Measurements from ENCODE around the gene NSD1. TPM values are rescaled to one million over a fixed set of nuclear protein-coding genes. Genes with fewer than 3 reads are reported as not detected.

The NSD1 gene
- total RNA-seq, 1 experiment from 2014 or later, result 58.8 TPM

GRCh38 chr5:177093082-177093712, 40.4 kb upstream of the NSD1 start:
- no peak overlapping the region for H3K4me3 ChIP-seq (replicated peaks in 1 of 2; ENCODE audit: low read depth in 1 of 2, low read length in 2 of 2)
- no peak overlapping the region for H2AFZ ChIP-seq (ENCODE audit: low read depth, low read length, poor library complexity, severe bottlenecking)
- RAD21 ChIA-PET (ENCODE audit: low non-redundant PET in 1 of 2, low total read pairs in 2 of 2, uncharacterized antibody in 2 of 2, unreplicated experiment in 2 of 2), result no interaction called here
- BruUV-seq (replicated peaks), result no TSS peak
- CTCF ChIA-PET, result no interaction called here
- TF ChIP-seq RAD21 (IDR thresholded peaks at IDR 0.05; ENCODE audit: low read depth) (no peak), CEBPB (IDR thresholded peaks at IDR 0.05; ENCODE audit: low read depth) (no peak)
- no peak overlapping the region for H3K9ac ChIP-seq (ENCODE audit: low read length)
- no peak overlapping the region for H3K4me2 ChIP-seq (ENCODE audit: low read length)
- no peaks in the 10 kb centered on the region for H3K9me3 ChIP-seq (ENCODE audit: control insufficient read depth in 1 of 2, insufficient read depth in 1 of 2, low read depth in 1 of 2, low read length in 2 of 2)
- no peak for DNase-seq (ENCODE audit: low read depth, low spot score)
- H3K27me3 ChIP-seq (ENCODE audit: insufficient read depth, low read length), result no peaks in the 10 kb centered on the region
- H4K20me1 ChIP-seq (ENCODE audit: insufficient read depth), result no peaks in the 10 kb centered on the region
- ATAC-seq, result no peak
- POLR2A ChIA-PET, result no interaction called here
- no peaks in the 10 kb centered on the region for H3K9me2 ChIP-seq (ENCODE audit: insufficient read depth)
- H3K36me3 ChIP-seq (ENCODE audit: control insufficient read depth in 1 of 2, insufficient read depth in 2 of 2, low read length in 2 of 2), result peaks cover 5 to 12% of the 10 kb centered on the region in 2 experiments; a peak in 2 of 4 replicates
- H3K4me1 ChIP-seq (ENCODE audit: control insufficient read depth in 1 of 2, insufficient read depth in 2 of 2, low read length in 2 of 2), result no peaks in the 10 kb centered on the region; a peak in 1 of 4 replicates
- H3K79me2 ChIP-seq (ENCODE audit: insufficient read depth, low read length), result peaks cover 13% of the 10 kb centered on the region
- H3K27ac ChIP-seq (ENCODE audit: low read depth, low read length), result no peak overlapping the region
- intact Hi-C loops (cut with micrococcal nuclease), result no loop called here

- H4K20me1 ChIP-seq (ENCODE audit: insufficient read depth), result no peaks in the 10 kb centered on the region
- H3K9me3 ChIP-seq (ENCODE audit: control insufficient read depth in 1 of 2, insufficient read depth in 1 of 2, low read depth in 1 of 2, low read length in 2 of 2), result no peaks in the 10 kb centered on the region
- peaks cover 8% of the 10 kb centered on the region; the same call in 1 of the 2 replicates for H3K79me2 ChIP-seq (ENCODE audit: insufficient read depth, low read length)
- ChIA-PET POLR2A (no interaction called here), CTCF (interaction anchor here (0.6 kb wide), 1 partner anchor 53 kb away, joined by 3 read pairs; no protein-coding TSS in a partner anchor), RAD21 (ENCODE audit: low non-redundant PET in 1 of 2, low total read pairs in 2 of 2, uncharacterized antibody in 2 of 2, unreplicated experiment in 2 of 2) (no interaction called here)
- H3K27ac ChIP-seq (ENCODE audit: low read depth, low read length), result no peak overlapping the region
- H3K4me2 ChIP-seq (ENCODE audit: low read length), result no peak overlapping the region
- H3K4me1 ChIP-seq (ENCODE audit: control insufficient read depth in 1 of 2, insufficient read depth in 2 of 2, low read length in 2 of 2), result no peaks in the 10 kb centered on the region
- H3K9me2 ChIP-seq (ENCODE audit: insufficient read depth), result no peaks in the 10 kb centered on the region
- no TSS peak for BruUV-seq (replicated peaks)
- ATAC-seq, result no peak
- no peak overlapping the region for H3K4me3 ChIP-seq (replicated peaks in 1 of 2; ENCODE audit: low read depth in 1 of 2, low read length in 2 of 2)
- intact Hi-C loops (cut with micrococcal nuclease), result no loop called here
- no peaks in the 10 kb centered on the region for H3K27me3 ChIP-seq (ENCODE audit: insufficient read depth, low read length)
- no peak for DNase-seq (ENCODE audit: low read depth, low spot score)
- H3K9ac ChIP-seq (ENCODE audit: low read length), result no peak overlapping the region
- H3K36me3 ChIP-seq (ENCODE audit: control insufficient read depth in 1 of 2, insufficient read depth in 2 of 2, low read length in 2 of 2), result peaks cover 5 to 12% of the 10 kb centered on the region in 2 experiments; a peak in 2 of 4 replicates
- no peak overlapping the region for H2AFZ ChIP-seq (ENCODE audit: low read depth, low read length, poor library complexity, severe bottlenecking)
- TF ChIP-seq SP1 (IDR thresholded peaks at IDR 0.05; ENCODE audit: low read depth), result no peak
- no peak for TF ChIP-seq YY1 (IDR thresholded peaks at IDR 0.05; ENCODE audit: extremely low read depth, insufficient replicate concordance, low read depth, low read length)
- TF ChIP-seq REST (IDR thresholded peaks at IDR 0.05; ENCODE audit: low read depth), result no peak
- TF ChIP-seq JUND (IDR thresholded peaks at IDR 0.05), result no peak
- no peak for TF ChIP-seq CEBPB (IDR thresholded peaks at IDR 0.05; ENCODE audit: low read depth)
- TF ChIP-seq TCF7L2 (IDR thresholded peaks at IDR 0.05; ENCODE audit: borderline replicate concordance, extremely low read depth, insufficient read depth, insufficient read length), result no peak
- no peak for TF ChIP-seq SIN3A (IDR thresholded peaks at IDR 0.05; ENCODE audit: low read depth)
- no peak for TF ChIP-seq ELF1 (IDR thresholded peaks at IDR 0.05; ENCODE audit: borderline replicate concordance, low read depth)
- TF ChIP-seq EZH2 (IDR thresholded peaks at IDR 0.05), result no peak
- TF ChIP-seq ZBTB33 (IDR thresholded peaks at IDR 0.05; ENCODE audit: extremely low read depth, insufficient replicate concordance, low read length), result no peak
- no peak for TF ChIP-seq CBX3 (IDR thresholded peaks at IDR 0.05; ENCODE audit: low read depth)
- no peak for TF ChIP-seq POLR2AphosphoS5 (IDR thresholded peaks at IDR 0.05; ENCODE audit: low read depth, low read length)
- TF ChIP-seq POLR2A (IDR thresholded peaks at IDR 0.05; ENCODE audit: borderline replicate concordance, extremely low read depth, insufficient read depth, insufficient read length), result no peak
- no peak for TF ChIP-seq MAX (IDR thresholded peaks at IDR 0.05)
Measured at GRCh38 chr5:177093803-177094202, 39.8 kb upstream of the NSD1 start.

All from HCT116 (cell line).